ENCODE results near the gene PCDHGA4.

DNA sequence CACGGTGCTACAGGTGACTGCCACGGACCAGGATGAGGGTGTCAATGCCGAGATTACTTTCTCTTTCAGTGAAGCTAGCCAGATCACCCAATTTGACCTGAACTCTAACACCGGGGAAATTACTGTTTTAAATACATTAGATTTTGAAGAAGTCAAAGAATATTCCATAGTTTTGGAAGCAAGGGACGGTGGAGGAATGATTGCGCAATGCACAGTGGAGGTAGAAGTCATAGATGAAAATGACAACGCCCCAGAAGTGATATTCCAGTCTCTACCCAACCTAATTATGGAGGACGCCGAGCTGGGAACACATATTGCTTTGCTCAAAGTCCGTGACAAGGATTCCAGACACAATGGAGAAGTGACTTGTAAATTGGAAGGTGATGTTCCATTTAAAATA, 33.8 kb downstream of the PCDHGA4 start:
- no peak for TF ChIP-seq CTCF (IDR thresholded peaks at IDR 0.05)
- TF ChIP-seq EZH2 (IDR thresholded peaks at IDR 0.05; ENCODE audit: borderline replicate concordance, insufficient read depth, low read depth, low read length, poor library complexity, severe bottlenecking) = no peak
